GM18907 (cell line): ENCODE results near the gene KCNK3.

Experiments used
- ATAC-seq: cut with Tn5 transposase; IDR thresholded peaks from one replicate; pipeline ENCODE4 v1.9.1; 2021; ENCODE audit warnings: mild to moderate bottlenecking, moderate library complexity; ENCODE audit not compliant: unreplicated experiment

Gene KCNK3

DNA sequence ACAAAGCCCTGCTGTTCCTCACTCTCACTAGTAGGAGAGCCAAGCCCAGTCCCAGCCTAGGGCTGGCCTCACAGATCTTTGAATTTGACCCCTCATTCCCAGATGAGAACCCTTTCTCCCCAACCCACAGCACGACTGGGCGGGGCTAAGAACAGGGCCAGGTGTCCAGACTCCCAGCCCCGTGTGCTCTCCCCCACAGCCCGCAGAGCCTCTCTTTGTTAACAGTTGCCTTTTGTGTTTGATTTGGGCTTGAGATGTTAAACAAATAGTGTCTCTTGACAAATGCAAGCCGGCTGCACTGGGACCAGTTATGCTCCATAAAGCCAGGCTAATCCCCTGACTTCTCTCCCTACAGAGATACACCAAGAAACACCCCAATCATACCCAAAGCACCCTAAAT lies 4.7 kb upstream of the KCNK3 start:
- no peak for ATAC-seq

DNA sequence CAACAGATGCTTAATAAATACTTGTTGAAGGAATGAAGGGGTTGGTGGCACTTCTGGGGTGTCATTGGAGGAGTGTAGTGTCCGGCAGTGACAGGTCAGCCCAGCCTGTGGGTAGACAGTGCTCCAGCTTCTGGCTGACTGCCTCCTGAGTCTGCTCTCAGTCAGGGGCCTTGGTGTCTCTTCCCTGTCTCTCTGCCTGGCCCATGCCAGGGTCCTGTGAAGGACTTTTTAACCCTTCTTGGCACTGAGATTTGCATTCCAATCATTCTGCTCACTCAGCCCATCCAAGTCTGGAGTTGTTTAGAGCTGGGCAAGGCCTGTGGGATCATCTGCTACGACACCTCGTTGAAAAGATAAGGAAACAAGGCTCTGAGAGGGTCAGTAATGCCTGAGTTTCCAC lies 1.4 kb upstream of the KCNK3 start:
- ATAC-seq = no peak

- ATAC-seq = no peak
Measured at GRCh38 chr2:26691881-26692278, 642 bp upstream of the KCNK3 start.

- no peak for ATAC-seq
Measured at GRCh38 chr2:26692897-26693849, 651 bp downstream of the KCNK3 start.

DNA sequence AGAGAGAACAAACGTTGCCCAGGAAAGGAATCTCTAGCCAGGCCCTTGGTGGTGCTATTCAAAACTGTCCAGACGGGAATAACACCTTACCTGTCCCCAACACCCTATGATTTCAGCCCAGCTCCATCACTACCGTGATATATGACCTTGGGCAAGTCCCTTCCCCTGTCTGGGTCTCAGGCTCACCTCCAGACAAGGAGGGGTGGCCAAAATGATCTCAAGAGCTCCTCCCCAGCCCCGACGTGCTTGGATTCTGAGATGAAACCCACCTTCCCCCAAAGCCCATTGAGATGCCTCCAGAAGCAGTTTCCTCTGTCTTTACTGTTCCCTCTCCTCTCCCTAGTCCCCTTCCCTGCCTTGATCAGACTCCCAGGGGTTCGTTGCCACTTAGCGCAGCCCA lies 1.5 kb downstream of the KCNK3 start:
- no peak for ATAC-seq

DNA sequence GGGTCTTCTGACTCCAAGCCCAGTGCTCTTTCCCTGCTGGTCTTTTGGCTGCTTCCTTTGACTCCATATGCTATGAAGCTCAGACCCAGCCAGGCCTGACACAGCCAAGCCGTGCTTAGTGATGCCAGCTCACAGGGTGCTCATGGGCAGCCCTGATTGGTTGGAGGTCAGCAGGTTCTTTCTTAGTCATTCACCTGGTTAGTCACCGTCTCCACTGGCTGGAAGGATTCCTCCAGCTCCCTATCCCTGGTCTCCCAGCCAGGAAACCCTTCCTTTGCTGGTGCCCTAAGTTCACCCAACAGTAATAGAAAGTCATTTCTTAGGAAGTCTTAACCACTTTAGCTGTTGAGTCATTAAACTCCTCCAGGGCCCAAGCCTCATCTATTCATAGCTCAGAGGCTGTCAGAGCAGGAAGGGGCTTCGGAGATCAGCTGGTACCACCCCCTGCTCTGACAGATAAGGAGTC lies 3.9 kb downstream of the KCNK3 start:
- ATAC-seq = no peak

DNA sequence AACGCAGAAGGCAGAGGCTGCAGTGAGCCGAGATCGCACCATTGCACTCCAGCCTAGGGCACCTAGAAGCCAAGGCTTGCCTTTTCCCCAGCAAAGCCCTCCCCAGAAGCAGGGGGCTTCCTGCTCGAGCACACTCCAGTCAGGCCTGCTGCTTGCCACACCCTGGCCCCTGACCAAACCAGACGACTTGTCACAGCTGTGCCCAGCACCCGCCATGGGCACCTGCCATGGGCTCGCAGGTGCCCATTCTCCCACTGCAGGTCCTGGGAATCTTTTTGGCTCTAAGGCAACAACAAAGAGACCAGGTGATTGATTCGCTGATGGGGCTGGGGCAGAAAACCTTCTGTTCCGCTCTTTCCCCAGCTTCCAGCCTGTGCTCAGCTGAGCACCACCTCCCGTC lies 4.9 kb downstream of the KCNK3 start:
- no peak for ATAC-seq

- ATAC-seq = no peak
Measured at GRCh38 chr2:26699295-26699694, 6.8 kb downstream of the KCNK3 start.

GRCh38 chr2:26700078-26700477 lies 7.6 kb downstream of the KCNK3 start:
- no peak for ATAC-seq

DNA sequence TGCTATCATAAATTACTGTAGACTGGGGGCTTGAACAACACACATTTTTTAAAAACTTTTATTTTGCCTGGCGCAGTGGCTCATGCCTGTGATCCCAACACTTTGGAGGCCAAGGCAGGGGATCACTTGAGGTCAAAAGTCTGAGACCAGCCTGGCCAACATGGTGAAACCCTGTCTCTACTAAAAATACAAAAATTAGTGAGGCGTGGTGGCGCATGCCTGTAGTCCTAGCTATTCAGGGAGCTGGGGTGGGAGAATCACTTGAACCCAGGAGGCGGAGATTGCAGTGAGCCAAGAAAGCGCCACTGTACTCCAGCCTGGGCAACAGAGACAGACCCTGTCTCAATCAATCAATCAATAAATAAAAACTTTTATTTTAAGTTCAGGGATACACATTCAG lies 9.1 kb downstream of the KCNK3 start:
- ATAC-seq = no peak

GRCh38 chr2:26702025-26702424 lies 9.5 kb downstream of the KCNK3 start:
- no peak for ATAC-seq

GRCh38 chr2:26704441-26704977 lies 12.0 kb downstream of the KCNK3 start:
- no peak for ATAC-seq

DNA sequence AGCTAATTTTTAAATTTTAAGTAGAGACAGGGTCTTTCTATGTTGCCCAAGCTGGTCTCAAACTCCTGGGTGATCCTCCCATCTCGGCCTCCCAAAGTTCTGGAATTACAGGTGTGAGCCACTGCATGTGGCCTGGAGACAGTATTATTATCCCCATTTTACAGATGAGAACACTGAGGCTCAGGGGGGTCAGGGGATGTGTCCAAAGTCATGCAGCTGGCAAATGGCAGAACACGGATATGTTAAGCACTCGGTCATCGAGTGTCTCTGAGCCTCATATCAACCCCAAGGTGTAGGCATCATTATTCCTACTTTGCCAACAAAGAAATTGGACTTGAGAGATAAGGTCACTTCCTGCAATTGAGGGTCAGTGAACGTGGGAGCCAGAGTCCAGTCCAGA lies 12.6 kb downstream of the KCNK3 start:
- ATAC-seq = no peak

DNA sequence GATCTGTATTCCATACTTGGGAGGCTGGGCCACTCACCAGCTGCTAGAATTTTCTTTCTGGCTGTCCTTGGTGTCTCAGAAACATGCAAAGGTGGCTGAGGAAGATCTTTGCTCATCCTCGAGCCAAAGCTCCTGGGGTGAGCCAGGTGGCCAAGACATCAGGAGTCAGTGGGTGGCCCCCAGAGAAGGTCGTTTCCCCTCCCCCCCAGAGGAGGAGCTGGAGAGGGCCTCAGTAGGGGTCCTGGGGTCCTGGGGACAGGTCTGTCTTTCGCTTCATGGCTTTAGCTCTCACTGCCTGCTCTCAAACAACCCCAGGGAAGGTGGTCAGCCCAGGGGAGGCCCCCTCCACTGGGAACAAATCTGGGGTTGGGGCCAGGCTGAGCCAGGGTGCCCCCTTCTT lies 13.6 kb downstream of the KCNK3 start:
- ATAC-seq = no peak

DNA sequence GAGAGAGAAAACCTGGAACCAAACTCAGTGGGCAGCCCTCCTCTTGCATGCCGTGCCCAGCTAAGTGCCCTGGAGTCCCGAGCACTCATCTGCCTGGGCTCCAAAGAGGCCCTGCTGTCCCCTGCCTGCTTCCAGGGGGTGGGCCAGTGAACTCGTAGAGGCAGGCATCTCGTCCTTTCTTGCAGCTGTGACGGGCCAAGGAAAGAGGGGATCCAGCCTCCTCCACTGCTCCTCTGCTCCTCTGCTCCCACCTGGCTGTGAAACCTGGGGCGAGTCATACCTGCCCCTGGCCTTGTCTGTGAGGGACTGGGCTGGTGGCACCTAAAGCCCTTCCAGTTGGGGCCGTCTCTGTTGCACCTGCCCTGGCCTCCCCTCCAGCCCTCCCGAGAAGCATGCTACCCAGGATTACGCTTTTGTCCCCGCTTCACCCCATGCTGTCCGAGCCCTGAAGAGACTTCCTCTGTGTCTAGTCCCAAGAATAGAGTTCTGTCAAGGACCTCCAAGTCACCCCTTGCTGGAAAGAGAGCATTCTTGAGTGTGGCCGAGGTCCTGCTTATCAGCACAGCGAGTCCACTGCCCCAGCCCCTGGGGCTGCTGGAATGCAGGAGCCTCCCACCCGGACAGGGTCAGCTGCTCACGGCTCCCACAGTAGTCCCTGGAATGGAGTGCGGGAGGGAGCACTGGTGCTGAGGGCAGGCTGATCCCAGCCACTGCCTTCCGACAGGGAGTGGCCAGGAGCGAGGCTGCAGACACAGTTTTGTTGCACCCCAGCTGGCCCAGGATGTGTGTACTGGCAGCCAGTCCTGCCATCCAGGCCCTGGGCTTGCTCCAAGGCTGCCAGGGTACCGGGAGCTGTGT lies 14.3 kb downstream of the KCNK3 start:
- no peak for ATAC-seq

GRCh38 chr2:26707747-26708146 lies 15.2 kb downstream of the KCNK3 start:
- no peak for ATAC-seq

- no peak for ATAC-seq
Measured at GRCh38 chr2:26708457-26708856, 15.9 kb downstream of the KCNK3 start.

DNA sequence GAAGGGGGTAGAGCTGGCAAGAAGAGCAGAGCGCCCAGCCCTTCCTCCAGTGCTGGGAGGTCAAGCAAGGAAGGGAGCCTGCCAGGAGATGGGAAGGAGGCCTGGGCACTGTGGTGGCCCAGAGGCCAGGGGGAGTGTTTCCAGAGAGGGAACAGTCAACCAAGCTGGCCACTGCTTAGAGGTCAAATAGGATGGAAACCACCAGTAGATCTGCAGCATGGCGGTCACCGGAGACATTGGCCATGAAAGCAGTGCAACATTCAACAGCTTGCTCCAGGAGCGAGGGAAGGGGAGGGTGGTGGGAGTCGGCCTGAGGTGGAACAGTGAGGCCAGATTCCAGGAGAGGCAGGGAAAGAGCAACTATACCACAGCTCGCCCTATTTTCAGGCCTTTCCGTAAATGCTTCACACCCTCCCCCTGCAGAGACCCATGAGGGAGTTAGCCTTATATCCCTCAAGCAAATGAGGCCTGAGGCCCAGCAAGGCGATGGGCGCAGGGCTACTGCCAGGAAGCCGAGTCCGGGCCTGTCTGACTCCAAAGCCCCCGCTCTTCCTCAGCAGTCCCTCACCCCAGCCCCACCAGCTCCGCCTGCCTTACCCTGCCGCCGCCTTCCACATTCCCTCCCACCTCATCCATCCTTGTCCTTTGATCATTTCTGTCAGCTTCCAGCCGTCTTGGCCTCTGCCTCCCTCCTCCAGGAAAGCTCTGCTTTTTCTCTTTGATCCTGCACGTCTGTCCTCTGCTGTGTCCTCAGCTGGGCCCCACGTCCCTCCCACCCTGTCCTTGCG lies 17.0 kb downstream of the KCNK3 start:
- no peak for ATAC-seq

GRCh38 chr2:26710145-26710544 lies 17.6 kb downstream of the KCNK3 start:
- no peak for ATAC-seq

- ATAC-seq = no peak
Measured at GRCh38 chr2:26710743-26711456, 18.4 kb downstream of the KCNK3 start.
